HepG2 (cell line): ENCODE results near the gene CCDC170. TPM values are rescaled to one million over a fixed set of nuclear protein-coding genes. Genes with fewer than 3 reads are reported as not detected.

Source experiments
- CC2D1A ChIP-seq: sonication (generic); formaldehyde crosslinking; IDR thresholded peaks from 2 replicates; pipeline ENCODE4 v1.8.1; 2023; ENCODE audit warnings: mild to moderate bottlenecking, missing genetic modification reagents
- CCAR2 ChIP-seq: fragments of 200-400 bp; formaldehyde crosslinking; optimal IDR thresholded peaks from 2 replicates; pipeline ENCODE3; 2018; ENCODE audit warnings: low read depth, mild to moderate bottlenecking, low read length, moderate library complexity
- DRAP1 ChIP-seq: IDR thresholded peaks from 2 replicates; pipeline ENCODE4 v1.6.1; 2016; ENCODE audit warnings: missing genetic modification reagents, missing compliant biosample characterization
- GATAD1 ChIP-seq: IDR thresholded peaks from 2 replicates; pipeline ENCODE4 v1.6.1; 2016; ENCODE audit warnings: missing genetic modification reagents, missing compliant biosample characterization
- GZF1 ChIP-seq: sonication (generic); formaldehyde crosslinking; IDR thresholded peaks from 2 replicates; pipeline ENCODE4 v1.5.1; 2020; ENCODE audit warnings: mild to moderate bottlenecking, missing genetic modification reagents
- HBP1 ChIP-seq: IDR thresholded peaks from 2 replicates; pipeline ENCODE4 v1.6.1; 2016; ENCODE audit warnings: low read depth, control low read depth
- NR3C1 ChIP-seq: sonication (generic); formaldehyde crosslinking; IDR thresholded peaks from 2 replicates; pipeline ENCODE4 v1.4.0; 2020; ENCODE audit warnings: missing genetic modification reagents
- POLR2A ChIP-seq, 2 experiments: IDR thresholded peaks; 2 replicates each; pipeline ENCODE4 v1.6.1; 2011; ENCODE audit warnings: low read depth in 2 of 2, low read length in 2 of 2, mild to moderate bottlenecking in 1 of 2, moderate library complexity in 1 of 2; ENCODE audit not compliant: insufficient read depth in 1 of 2
- SALL2 ChIP-seq: sonication (generic); formaldehyde crosslinking; IDR thresholded peaks from 2 replicates; pipeline ENCODE4 v1.8.1; 2023; ENCODE audit warnings: mild to moderate bottlenecking, missing genetic modification reagents, inconsistent platforms
- SETDB1 ChIP-seq: sonication (generic); formaldehyde crosslinking; IDR thresholded peaks from 2 replicates; pipeline ENCODE4 v1.5.1; 2020; ENCODE audit warnings: missing genetic modification reagents, mild to moderate bottlenecking, borderline replicate concordance
- THAP8 ChIP-seq: sonication (generic); formaldehyde crosslinking; IDR thresholded peaks from 2 replicates; pipeline ENCODE4 v1.5.1; 2020; ENCODE audit warnings: missing genetic modification reagents, mild to moderate bottlenecking, borderline replicate concordance
- ZNF749 ChIP-seq: sonication (generic); formaldehyde crosslinking; IDR thresholded peaks from 2 replicates; pipeline ENCODE4 v1.8.0; 2022; ENCODE audit warnings: mild to moderate bottlenecking, missing genetic modification reagents, moderate library complexity, borderline replicate concordance
- ZNF878 ChIP-seq: sonication (generic); formaldehyde crosslinking; IDR thresholded peaks from 2 replicates; pipeline ENCODE4 v1.8.1; 2023; ENCODE audit warnings: mild to moderate bottlenecking, missing genetic modification reagents, moderate library complexity
- ZZZ3 ChIP-seq: sonication (generic); formaldehyde crosslinking; IDR thresholded peaks from 2 replicates; pipeline ENCODE4 v1.4.0; 2020; ENCODE audit warnings: missing genetic modification reagents, mild to moderate bottlenecking, borderline replicate concordance
- polyA plus RNA-seq, 8 experiments: library from polyadenylated mRNA; depleted of rRNA in 3 of 8; stranded (reverse) in 7 of 8; unstranded in 1 of 8; fragments of >200 nt; fragmentation: Illumina TruSeq in 4 of 8; extraction: Trizol in 4 of 8; gene quantifications; 2 replicates each; pipeline versions ENCODE4 v1.2.1 to v1.2.3, GENCODE V29; 2011 to 2016; ENCODE audit warnings: low read depth in 4 of 8, missing spikeins in 1 of 8, mixed read lengths in 1 of 8; ENCODE audit not compliant: insufficient read depth in 1 of 8
- total RNA-seq, 5 experiments: library from RNA; depleted of rRNA; stranded (reverse); fragments of >200 nt; fragmentation: Illumina TruSeq; extraction: Trizol; gene quantifications; 2 replicates each; pipeline ENCODE4 v1.2.3, GENCODE V29; 2016; ENCODE audit warnings: low read depth in 1 of 5
- TF ChIP-seq, protein P1 (sequence below): sonication (generic); formaldehyde crosslinking; IDR thresholded peaks from 2 replicates; pipeline ENCODE4 v1.5.1; 2020; ENCODE audit warnings: mild to moderate bottlenecking, missing genetic modification reagents, borderline replicate concordance
- TF ChIP-seq, protein P2 (sequence below): sonication (generic); formaldehyde crosslinking; IDR thresholded peaks from 2 replicates; pipeline ENCODE4 v1.4.0; 2020; ENCODE audit warnings: missing genetic modification reagents
- TF ChIP-seq, protein P3 (sequence below): sonication (generic); formaldehyde crosslinking; IDR thresholded peaks from 2 replicates; pipeline ENCODE4 v1.8.0; 2022; ENCODE audit warnings: mild to moderate bottlenecking, missing genetic modification reagents, moderate library complexity

The CCDC170 gene
- total and polyA plus RNA-seq, 2 of the 13 experiments (the other 11 are each of a cell fraction or from before 2014, with no cell fraction given): 0.90 to 5.1 TPM

- TF ChIP-seq, protein P1, sequence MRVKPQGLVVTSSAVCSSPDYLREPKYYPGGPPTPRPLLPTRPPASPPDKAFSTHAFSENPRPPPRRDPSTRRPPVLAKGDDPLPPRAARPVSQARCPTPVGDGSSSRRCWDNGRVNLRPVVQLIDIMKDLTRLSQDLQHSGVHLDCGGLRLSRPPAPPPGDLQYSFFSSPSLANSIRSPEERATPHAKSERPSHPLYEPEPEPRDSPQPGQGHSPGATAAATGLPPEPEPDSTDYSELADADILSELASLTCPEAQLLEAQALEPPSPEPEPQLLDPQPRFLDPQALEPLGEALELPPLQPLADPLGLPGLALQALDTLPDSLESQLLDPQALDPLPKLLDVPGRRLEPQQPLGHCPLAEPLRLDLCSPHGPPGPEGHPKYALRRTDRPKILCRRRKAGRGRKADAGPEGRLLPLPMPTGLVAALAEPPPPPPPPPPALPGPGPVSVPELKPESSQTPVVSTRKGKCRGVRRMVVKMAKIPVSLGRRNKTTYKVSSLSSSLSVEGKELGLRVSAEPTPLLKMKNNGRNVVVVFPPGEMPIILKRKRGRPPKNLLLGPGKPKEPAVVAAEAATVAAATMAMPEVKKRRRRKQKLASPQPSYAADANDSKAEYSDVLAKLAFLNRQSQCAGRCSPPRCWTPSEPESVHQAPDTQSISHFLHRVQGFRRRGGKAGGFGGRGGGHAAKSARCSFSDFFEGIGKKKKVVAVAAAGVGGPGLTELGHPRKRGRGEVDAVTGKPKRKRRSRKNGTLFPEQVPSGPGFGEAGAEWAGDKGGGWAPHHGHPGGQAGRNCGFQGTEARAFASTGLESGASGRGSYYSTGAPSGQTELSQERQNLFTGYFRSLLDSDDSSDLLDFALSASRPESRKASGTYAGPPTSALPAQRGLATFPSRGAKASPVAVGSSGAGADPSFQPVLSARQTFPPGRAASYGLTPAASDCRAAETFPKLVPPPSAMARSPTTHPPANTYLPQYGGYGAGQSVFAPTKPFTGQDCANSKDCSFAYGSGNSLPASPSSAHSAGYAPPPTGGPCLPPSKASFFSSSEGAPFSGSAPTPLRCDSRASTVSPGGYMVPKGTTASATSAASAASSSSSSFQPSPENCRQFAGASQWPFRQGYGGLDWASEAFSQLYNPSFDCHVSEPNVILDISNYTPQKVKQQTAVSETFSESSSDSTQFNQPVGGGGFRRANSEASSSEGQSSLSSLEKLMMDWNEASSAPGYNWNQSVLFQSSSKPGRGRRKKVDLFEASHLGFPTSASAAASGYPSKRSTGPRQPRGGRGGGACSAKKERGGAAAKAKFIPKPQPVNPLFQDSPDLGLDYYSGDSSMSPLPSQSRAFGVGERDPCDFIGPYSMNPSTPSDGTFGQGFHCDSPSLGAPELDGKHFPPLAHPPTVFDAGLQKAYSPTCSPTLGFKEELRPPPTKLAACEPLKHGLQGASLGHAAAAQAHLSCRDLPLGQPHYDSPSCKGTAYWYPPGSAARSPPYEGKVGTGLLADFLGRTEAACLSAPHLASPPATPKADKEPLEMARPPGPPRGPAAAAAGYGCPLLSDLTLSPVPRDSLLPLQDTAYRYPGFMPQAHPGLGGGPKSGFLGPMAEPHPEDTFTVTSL (CRISPR knock-in tag): no peak
- TF ChIP-seq HBP1 (no peak; the same call in 1 of the 2 replicates), ZNF878 (no peak), GZF1 (CRISPR knock-in tag) (no peak), ZNF749 (no peak), GATAD1 (CRISPR knock-in tag) (no peak), SALL2 (CRISPR knock-in tag) (no peak), CC2D1A (CRISPR knock-in tag) (no peak), NR3C1 (CRISPR knock-in tag) (no peak), ZZZ3 (CRISPR knock-in tag) (no peak), POLR2A (IDR thresholded peaks at IDR 0.05; ENCODE audit: insufficient read depth in 1 of 2, low read depth in 2 of 2, low read length in 2 of 2) (peak in 1 of 2 experiments; percentile 59; a peak in 1 of 4 replicates), DRAP1 (CRISPR knock-in tag) (no peak; the same call in 1 of the 2 replicates), CCAR2 (no peak), SETDB1 (no peak), THAP8 (CRISPR knock-in tag) (0 out of 2 replicates have a peak, but pooled peaks have one; percentile 15)
- TF ChIP-seq, protein P2, sequence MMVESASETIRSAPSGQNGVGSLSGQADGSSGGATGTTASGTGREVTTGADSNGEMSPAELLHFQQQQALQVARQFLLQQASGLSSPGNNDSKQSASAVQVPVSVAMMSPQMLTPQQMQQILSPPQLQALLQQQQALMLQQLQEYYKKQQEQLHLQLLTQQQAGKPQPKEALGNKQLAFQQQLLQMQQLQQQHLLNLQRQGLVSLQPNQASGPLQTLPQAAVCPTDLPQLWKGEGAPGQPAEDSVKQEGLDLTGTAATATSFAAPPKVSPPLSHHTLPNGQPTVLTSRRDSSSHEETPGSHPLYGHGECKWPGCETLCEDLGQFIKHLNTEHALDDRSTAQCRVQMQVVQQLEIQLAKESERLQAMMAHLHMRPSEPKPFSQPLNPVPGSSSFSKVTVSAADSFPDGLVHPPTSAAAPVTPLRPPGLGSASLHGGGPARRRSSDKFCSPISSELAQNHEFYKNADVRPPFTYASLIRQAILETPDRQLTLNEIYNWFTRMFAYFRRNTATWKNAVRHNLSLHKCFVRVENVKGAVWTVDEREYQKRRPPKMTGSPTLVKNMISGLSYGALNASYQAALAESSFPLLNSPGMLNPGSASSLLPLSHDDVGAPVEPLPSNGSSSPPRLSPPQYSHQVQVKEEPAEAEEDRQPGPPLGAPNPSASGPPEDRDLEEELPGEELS: peak; percentile 35; the same call in 1 of the 2 replicates
- TF ChIP-seq, protein P3, sequence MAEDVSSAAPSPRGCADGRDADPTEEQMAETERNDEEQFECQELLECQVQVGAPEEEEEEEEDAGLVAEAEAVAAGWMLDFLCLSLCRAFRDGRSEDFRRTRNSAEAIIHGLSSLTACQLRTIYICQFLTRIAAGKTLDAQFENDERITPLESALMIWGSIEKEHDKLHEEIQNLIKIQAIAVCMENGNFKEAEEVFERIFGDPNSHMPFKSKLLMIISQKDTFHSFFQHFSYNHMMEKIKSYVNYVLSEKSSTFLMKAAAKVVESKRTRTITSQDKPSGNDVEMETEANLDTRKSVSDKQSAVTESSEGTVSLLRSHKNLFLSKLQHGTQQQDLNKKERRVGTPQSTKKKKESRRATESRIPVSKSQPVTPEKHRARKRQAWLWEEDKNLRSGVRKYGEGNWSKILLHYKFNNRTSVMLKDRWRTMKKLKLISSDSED (CRISPR knock-in tag): no peak
These were observed 568 bp downstream of the CCDC170 start (continued) for GRCh38 chr6:151494235-151494935.
